ENCODE measurements around the gene KRT9. TPM values are rescaled to one million over a fixed set of nuclear protein-coding genes. Genes with fewer than 3 reads are reported as not detected.
"Not testable (repeated sequence)": the region's sequence is repeated elsewhere in the genome, so short reads cannot be mapped to it uniquely, and the experiment has no call there.

KRT9 gene
- total RNA-seq, 1 experiment from 2014 or later = not detected

DNA sequence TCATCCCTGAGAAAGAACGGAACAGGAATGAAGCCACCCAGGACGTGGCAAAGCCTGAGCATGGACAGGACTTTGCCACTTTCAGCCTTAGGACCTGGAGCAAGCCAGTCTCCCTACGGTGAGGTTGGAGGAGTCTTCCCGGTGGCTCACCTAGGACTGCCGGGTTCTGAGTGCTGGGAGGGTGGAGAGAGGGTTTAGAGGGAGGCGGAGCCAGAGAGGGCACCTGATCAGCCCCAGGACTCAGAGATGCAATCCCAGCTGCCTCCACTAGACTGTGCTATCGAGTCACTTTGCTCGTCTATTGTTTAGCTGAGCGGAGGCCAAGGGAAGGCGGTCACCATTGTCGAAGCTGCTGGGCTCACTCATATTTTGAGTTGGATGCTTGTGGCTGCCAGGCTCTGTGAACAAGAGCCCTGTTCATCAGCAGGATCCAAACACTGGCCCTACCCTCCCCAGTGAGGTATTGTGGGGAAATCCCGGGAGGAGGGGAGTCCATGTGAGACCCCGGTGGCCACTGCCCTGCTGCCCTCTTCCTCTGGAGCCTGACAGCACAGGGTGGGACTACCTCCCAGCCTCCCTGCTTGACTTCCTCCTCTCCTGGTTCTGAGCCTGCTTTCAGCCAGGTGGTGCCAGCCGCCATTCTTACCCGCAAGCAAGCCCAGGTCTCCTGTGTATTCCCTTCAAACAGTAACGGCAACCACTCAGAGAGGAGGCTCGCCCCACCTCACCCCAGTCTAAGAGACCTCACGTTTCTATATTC lies 7.8 kb upstream of the KRT9 start:
- no peaks in the 10 kb centered on the region for H3K9me2 ChIP-seq (replicated peaks; ENCODE audit: low read length)
- no peaks in the 10 kb centered on the region for H4K20me1 ChIP-seq (ENCODE audit: low read length)
- no peak overlapping the region for H2AFZ ChIP-seq (ENCODE audit: low read length)
- H3K4me1 ChIP-seq (ENCODE audit: insufficient read depth, low read length) = peaks cover 29% of the 10 kb centered on the region
- no peak overlapping the region for H3K4me3 ChIP-seq (ENCODE audit: low read length)
- H3K9me3 ChIP-seq (ENCODE audit: low read length) = no peaks in the 10 kb centered on the region
- H3K9ac ChIP-seq (ENCODE audit: low read length) = no peak overlapping the region
- H3K79me2 ChIP-seq (ENCODE audit: low read length) = no peaks in the 10 kb centered on the region
- no peak for TF ChIP-seq EZH2phosphoT487 (IDR thresholded peaks at IDR 0.05; ENCODE audit: borderline replicate concordance, low read length)
- TF ChIP-seq, protein P1, sequence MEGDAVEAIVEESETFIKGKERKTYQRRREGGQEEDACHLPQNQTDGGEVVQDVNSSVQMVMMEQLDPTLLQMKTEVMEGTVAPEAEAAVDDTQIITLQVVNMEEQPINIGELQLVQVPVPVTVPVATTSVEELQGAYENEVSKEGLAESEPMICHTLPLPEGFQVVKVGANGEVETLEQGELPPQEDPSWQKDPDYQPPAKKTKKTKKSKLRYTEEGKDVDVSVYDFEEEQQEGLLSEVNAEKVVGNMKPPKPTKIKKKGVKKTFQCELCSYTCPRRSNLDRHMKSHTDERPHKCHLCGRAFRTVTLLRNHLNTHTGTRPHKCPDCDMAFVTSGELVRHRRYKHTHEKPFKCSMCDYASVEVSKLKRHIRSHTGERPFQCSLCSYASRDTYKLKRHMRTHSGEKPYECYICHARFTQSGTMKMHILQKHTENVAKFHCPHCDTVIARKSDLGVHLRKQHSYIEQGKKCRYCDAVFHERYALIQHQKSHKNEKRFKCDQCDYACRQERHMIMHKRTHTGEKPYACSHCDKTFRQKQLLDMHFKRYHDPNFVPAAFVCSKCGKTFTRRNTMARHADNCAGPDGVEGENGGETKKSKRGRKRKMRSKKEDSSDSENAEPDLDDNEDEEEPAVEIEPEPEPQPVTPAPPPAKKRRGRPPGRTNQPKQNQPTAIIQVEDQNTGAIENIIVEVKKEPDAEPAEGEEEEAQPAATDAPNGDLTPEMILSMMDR (conservative IDR thresholded peaks at IDR 0.05; ENCODE audit: low read depth, low read length) = peak; percentile 65
- ChIA-PET POLR2A (ENCODE audit: unreplicated experiment) (interaction anchor here (0.6 kb wide), 1 partner anchor 69 kb away, joined by 15 read pairs; no protein-coding TSS in a partner anchor), CTCF (interaction anchor here (0.6 to 0.9 kb wide), 4 partner anchors 75 to 207 kb away, joined by 3 to 19 read pairs (median 4); partner anchors contain the start of gene JUP)
- no peaks in the 10 kb centered on the region for H3K36me3 ChIP-seq (ENCODE audit: low read depth, low read length)
- intact Hi-C loops (cut with micrococcal nuclease) = loop anchor here (2.0 kb wide), 1 partner anchor 69 kb away; no protein-coding TSS in a partner anchor
- H3K4me2 ChIP-seq (ENCODE audit: low read length) = peak overlapping the region; percentile 36; the same call in 1 of the 2 replicates
- BruUV-seq (replicated peaks) = no TSS peak
- H3F3A ChIP-seq (ENCODE audit: low read length, unreplicated experiment) = no peaks in the 10 kb centered on the region
- H3K27ac ChIP-seq (ENCODE audit: low read length) = peak overlapping the region; percentile 6; the same call in 1 of the 2 replicates
- ATAC-seq (peak; percentile 81), DNase-seq (peak; percentile 87)
- H3K27me3 ChIP-seq (ENCODE audit: low read length) = no peaks in the 10 kb centered on the region

DNA sequence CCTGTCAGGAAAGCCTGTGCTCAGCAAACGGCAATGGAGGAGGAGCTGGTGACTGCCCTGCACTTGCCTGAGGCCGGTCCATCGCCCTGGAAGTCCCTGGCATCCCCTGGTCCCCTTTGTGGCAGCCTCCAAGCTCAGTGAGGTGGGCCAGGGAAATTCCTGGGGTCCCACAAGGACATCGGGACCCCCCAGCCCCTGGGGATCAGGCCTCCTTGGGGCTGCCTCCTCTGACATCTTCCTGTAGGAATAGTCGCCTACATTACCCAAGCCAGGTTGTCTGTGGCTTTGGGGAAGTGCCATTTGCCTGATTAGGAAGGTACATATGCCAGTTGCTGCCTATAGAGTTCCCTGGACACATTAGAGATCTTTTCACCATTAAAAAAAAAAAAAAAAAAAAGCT lies 7.1 kb upstream of the KRT9 start:
- BruUV-seq (replicated peaks) = no TSS peak
- intact Hi-C loops (cut with micrococcal nuclease) = loop anchor here (2.0 kb wide), 1 partner anchor 70 kb away; no protein-coding TSS in a partner anchor
- Histone ChIP-seq H2AFZ (ENCODE audit: low read length) (no peak overlapping the region), H3K36me3 (ENCODE audit: low read depth, low read length) (no peaks in the 10 kb centered on the region), H3K4me1 (ENCODE audit: insufficient read depth, low read length) (peaks cover 29% of the 10 kb centered on the region), H3K79me2 (ENCODE audit: low read length) (no peaks in the 10 kb centered on the region), H4K20me1 (ENCODE audit: low read length) (no peaks in the 10 kb centered on the region), H3K9me2 (replicated peaks; ENCODE audit: low read length) (no peaks in the 10 kb centered on the region), H3K27ac (ENCODE audit: low read length) (no peak overlapping the region), H3F3A (ENCODE audit: low read length, unreplicated experiment) (no peaks in the 10 kb centered on the region), H3K9me3 (ENCODE audit: low read length) (no peaks in the 10 kb centered on the region), H3K4me2 (ENCODE audit: low read length) (no peak overlapping the region), H3K27me3 (ENCODE audit: low read length) (no peaks in the 10 kb centered on the region), H3K4me3 (ENCODE audit: low read length) (no peak overlapping the region), H3K9ac (ENCODE audit: low read length) (no peak overlapping the region)
- DNase-seq = no peak
- no peak for ATAC-seq
- ChIA-PET CTCF (interaction anchor here (0.6 kb wide), 2 partner anchors 75 to 84 kb away, joined by 3 to 19 read pairs; no protein-coding TSS in a partner anchor), POLR2A (ENCODE audit: unreplicated experiment) (interaction anchor here (0.6 kb wide), 1 partner anchor 69 kb away, joined by 15 read pairs; no protein-coding TSS in a partner anchor)
- TF ChIP-seq, protein P1 (conservative IDR thresholded peaks at IDR 0.05; ENCODE audit: low read depth, low read length) = no peak
- no peak for TF ChIP-seq EZH2phosphoT487 (IDR thresholded peaks at IDR 0.05; ENCODE audit: borderline replicate concordance, low read length)
- no peak for TF ChIP-seq EZH2 (IDR thresholded peaks at IDR 0.05; ENCODE audit: low read length, unreplicated experiment)

DNA sequence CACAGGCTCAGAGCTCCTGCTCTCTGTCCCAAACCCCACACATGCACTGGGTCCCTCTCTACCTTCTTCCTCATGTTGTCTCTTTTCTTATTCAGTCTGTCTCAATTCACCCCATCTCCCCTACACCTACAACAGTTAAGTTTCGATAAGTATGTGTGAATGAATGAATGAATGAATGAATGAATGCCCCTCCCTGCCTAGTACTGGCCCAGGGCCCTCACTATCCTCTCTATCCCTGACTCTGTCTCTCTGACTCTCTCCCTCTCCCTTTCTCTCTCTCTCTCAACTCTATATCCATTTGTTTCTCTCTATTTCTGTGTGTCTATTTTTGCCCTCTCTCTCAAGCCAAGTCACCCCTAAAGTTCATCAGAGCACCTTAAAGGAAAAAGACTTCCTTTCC lies 6.7 kb upstream of the KRT9 start:
- no TSS peak for BruUV-seq (replicated peaks)
- Histone ChIP-seq H3K9ac (ENCODE audit: low read length) (no peak overlapping the region), H4K20me1 (ENCODE audit: low read length) (no peaks in the 10 kb centered on the region), H2AFZ (ENCODE audit: low read length) (no peak overlapping the region), H3F3A (ENCODE audit: low read length, unreplicated experiment) (no peaks in the 10 kb centered on the region), H3K27ac (ENCODE audit: low read length) (no peak overlapping the region), H3K4me3 (ENCODE audit: low read length) (no peak overlapping the region), H3K79me2 (ENCODE audit: low read length) (no peaks in the 10 kb centered on the region), H3K27me3 (ENCODE audit: low read length) (no peaks in the 10 kb centered on the region), H3K9me2 (replicated peaks; ENCODE audit: low read length) (no peaks in the 10 kb centered on the region), H3K4me1 (ENCODE audit: insufficient read depth, low read length) (peaks cover 29% of the 10 kb centered on the region), H3K9me3 (ENCODE audit: low read length) (no peaks in the 10 kb centered on the region), H3K4me2 (ENCODE audit: low read length) (no peak overlapping the region), H3K36me3 (ENCODE audit: low read depth, low read length) (no peaks in the 10 kb centered on the region)
- ATAC-seq = no peak
- ChIA-PET POLR2A (ENCODE audit: unreplicated experiment) (no interaction called here), CTCF (no interaction called here)
- intact Hi-C loops (cut with micrococcal nuclease) = loop anchor here (2.0 kb wide), 1 partner anchor 70 kb away; no protein-coding TSS in a partner anchor
- DNase-seq = no peak
- TF ChIP-seq EZH2phosphoT487 (IDR thresholded peaks at IDR 0.05; ENCODE audit: borderline replicate concordance, low read length) = no peak
- TF ChIP-seq, protein P1 (conservative IDR thresholded peaks at IDR 0.05; ENCODE audit: low read depth, low read length) = no peak

DNA sequence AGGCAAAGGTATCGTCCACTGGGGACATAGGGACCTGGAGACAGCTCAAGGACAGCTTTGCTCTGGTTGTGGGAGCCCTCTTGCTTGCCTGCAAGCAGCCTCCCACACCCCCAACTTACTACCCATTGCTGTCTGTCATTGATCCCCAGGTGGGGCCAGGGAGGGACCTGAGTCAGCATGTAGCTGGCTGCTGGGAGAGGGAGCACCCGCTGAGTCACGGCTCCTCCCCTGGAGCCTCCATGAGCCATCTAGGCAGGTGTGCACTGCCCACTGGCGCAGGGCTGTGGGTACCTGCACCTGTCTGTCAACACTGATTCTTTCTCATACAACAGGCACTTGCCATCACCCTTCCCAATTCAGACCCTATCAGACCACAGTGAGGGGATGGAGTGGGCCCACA lies 4.9 kb upstream of the KRT9 start:
- POLR2A ChIA-PET (ENCODE audit: unreplicated experiment); H2AFZ ChIP-seq (ENCODE audit: low read length); H3K9ac ChIP-seq (ENCODE audit: low read length); H3K36me3 ChIP-seq (ENCODE audit: low read depth, low read length); H3K27ac ChIP-seq (ENCODE audit: low read length); H3K4me2 ChIP-seq (ENCODE audit: low read length); H3K9me2 ChIP-seq (replicated peaks; ENCODE audit: low read length); H3K9me3 ChIP-seq (ENCODE audit: low read length); H3K27me3 ChIP-seq (ENCODE audit: low read length); CTCF ChIA-PET; H3K79me2 ChIP-seq (ENCODE audit: low read length); intact Hi-C loops (cut with micrococcal nuclease); H4K20me1 ChIP-seq (ENCODE audit: low read length); BruUV-seq (replicated peaks); H3F3A ChIP-seq (ENCODE audit: low read length, unreplicated experiment); H3K4me3 ChIP-seq (ENCODE audit: low read length): not testable (repeated sequence)
- peaks cover 29% of the 10 kb centered on the region for H3K4me1 ChIP-seq (ENCODE audit: insufficient read depth, low read length)
- ATAC-seq (peak; percentile 71), DNase-seq (peak; percentile 67)
